K562 (cell line): ENCODE data around the gene CMAS. TPM values are rescaled to one million over a fixed set of nuclear protein-coding genes. Genes with fewer than 3 reads are reported as not detected.

ENCODE experiments used
- CHCHD3 ChIP-seq: fragments of 250-450 bp; sonication (Bioruptor Pico); IDR thresholded peaks from 2 replicates; pipeline ENCODE4 v2.1.2; 2022; ENCODE audit warnings: mild to moderate bottlenecking
- CREB1 ChIP-seq, 2 experiments: sonication (generic) in 1 of 2; formaldehyde crosslinking in 1 of 2; IDR thresholded peaks; 2 replicates each; pipeline versions ENCODE4 v1.6.1 to v1.8.0; 2012 to 2022; ENCODE audit warnings: inconsistent platforms in 1 of 2, mild to moderate bottlenecking in 1 of 2, missing genetic modification reagents in 1 of 2, moderate library complexity in 1 of 2
- DLX4 ChIP-seq: fragments of 250-450 bp; sonication (Bioruptor Pico); IDR thresholded peaks from 2 replicates; pipeline ENCODE4 v1.6.1; 2021; ENCODE audit warnings: mild to moderate bottlenecking
- EP300 ChIP-seq: IDR thresholded peaks from 2 replicates; pipeline ENCODE4 v1.6.1; 2012; ENCODE audit warnings: low read length, improper control_type of control experiment
- GATA2 ChIP-seq: sonication (generic); formaldehyde crosslinking; IDR thresholded peaks from 2 replicates; pipeline ENCODE4 v1.4.0; 2020; ENCODE audit warnings: mild to moderate bottlenecking, missing genetic modification reagents
- IRF9 ChIP-seq: fragments of 450-650 bp; IDR thresholded peaks from 2 replicates; pipeline ENCODE4 v1.6.1; 2016; ENCODE audit warnings: missing biosample characterization, missing genetic modification characterization
- MNT ChIP-seq, 2 experiments: fragments of 450-650 bp; conservative IDR thresholded peaks; 2 replicates each; pipeline ENCODE4 v1.6.1; 2017; ENCODE audit warnings: mild to moderate bottlenecking in 2 of 2, moderate library complexity in 2 of 2
- MTA3 ChIP-seq: fragments of 450-650 bp; formaldehyde crosslinking; IDR thresholded peaks from 2 replicates; pipeline ENCODE4 v1.6.1; 2017; ENCODE audit warnings: mild to moderate bottlenecking, borderline replicate concordance
- MTF1 ChIP-seq: fragments of 250-450 bp; sonication (Bioruptor Pico); IDR thresholded peaks from 2 replicates; pipeline ENCODE4 v1.9.0; 2021; ENCODE audit warnings: moderate library complexity, mild to moderate bottlenecking, inconsistent platforms, borderline replicate concordance
- NR2C2 ChIP-seq, 2 experiments: fragments of 200-800 bp in 1 of 2; sonication (Bioruptor generic) in 1 of 2; sonication (generic) in 1 of 2; formaldehyde crosslinking in 1 of 2; IDR thresholded peaks; 2 replicates each; pipeline versions ENCODE4 v1.6.1 to v1.8.0; 2016 to 2022; ENCODE audit warnings: mild to moderate bottlenecking in 1 of 2, missing compliant biosample characterization in 1 of 2, missing genetic modification characterization in 1 of 2, missing genetic modification reagents in 1 of 2
- POLR2AphosphoS5 ChIP-seq: IDR thresholded peaks from 2 replicates; pipeline ENCODE4 v1.6.1; 2011; ENCODE audit warnings: mild to moderate bottlenecking, low read depth, low read length, moderate library complexity; ENCODE audit not compliant: control insufficient read depth, insufficient read depth
- PYGO2 ChIP-seq: fragments of 450-650 bp; IDR thresholded peaks from 2 replicates; pipeline ENCODE4 v1.6.1; 2016; ENCODE audit warnings: mild to moderate bottlenecking, missing genetic modification characterization, moderate library complexity, missing compliant biosample characterization
- RAD51 ChIP-seq: fragments of 450-650 bp; IDR thresholded peaks from 2 replicates; pipeline ENCODE4 v1.7.1; 2016; ENCODE audit warnings: low read depth, mild to moderate bottlenecking, borderline replicate concordance
- RHOXF2B ChIP-seq: fragments of 250-450 bp; sonication (Bioruptor Pico); conservative IDR thresholded peaks from 2 replicates; pipeline ENCODE4 v1.5.1; 2021
- SNAPC5 ChIP-seq: fragments of 250-450 bp; sonication (Bioruptor Pico); IDR thresholded peaks from 2 replicates; pipeline ENCODE4 v1.8.0; 2021; ENCODE audit warnings: moderate library complexity, mild to moderate bottlenecking, inconsistent platforms
- TCF3 ChIP-seq: sonication (generic); formaldehyde crosslinking; IDR thresholded peaks from 2 replicates; pipeline ENCODE4 v1.4.0; 2020; ENCODE audit warnings: mild to moderate bottlenecking, missing genetic modification reagents
- THAP12 ChIP-seq: fragments of 250-450 bp; sonication (Bioruptor Pico); IDR thresholded peaks from 2 replicates; pipeline ENCODE4 v1.9.0; 2021; ENCODE audit warnings: mild to moderate bottlenecking, inconsistent platforms
- THAP7 ChIP-seq: fragments of 250-450 bp; sonication (Bioruptor Pico); IDR thresholded peaks from 2 replicates; pipeline ENCODE4 v1.5.0; 2021
- ZNF512 ChIP-seq: IDR thresholded peaks from 2 replicates; pipeline ENCODE4 v1.6.1; 2016; ENCODE audit warnings: missing genetic modification characterization, missing compliant biosample characterization
- polyA plus RNA-seq, 8 experiments: library from polyadenylated mRNA; depleted of rRNA in 4 of 8; stranded (reverse) in 5 of 8; unstranded in 3 of 8; fragments of >200 nt; fragmentation: Nextera tagmentation in 2 of 8; fragmentation: Illumina TruSeq in 1 of 8; extraction: Ambion mirVana in 2 of 8; extraction: Trizol in 1 of 8; gene quantifications; 2 replicates each; pipeline versions ENCODE4 v1.2.1 to v1.2.3, GENCODE V29; 2011 to 2014; ENCODE audit warnings: inconsistent platforms in 1 of 8, missing spikeins in 1 of 8
- total RNA-seq, 7 experiments: library from RNA; depleted of rRNA in 6 of 7; stranded (reverse); fragments of >200 nt in 6 of 7; fragmentation: Illumina TruSeq in 2 of 7; extraction: Trizol in 2 of 7; gene quantifications; 2 replicates each; pipeline versions ENCODE4 v1.2.1 to v1.2.3, GENCODE V29; 2011 to 2021; ENCODE audit warnings: low replicate concordance in 1 of 7

CMAS gene
- total and polyA plus RNA-seq, 9 of the 15 experiments (the other 6 are each of a cell fraction or from before 2014, with no cell fraction given): 29.7 to 108 (median 65.3) TPM

GRCh38 chr12:22048351-22049041, 2.5 kb downstream of the CMAS start (continued):
- TF ChIP-seq CHCHD3 (CRISPR knock-in tag): no peak
- TF ChIP-seq EP300: peak; percentile 80; the same call in 1 of the 2 replicates
- no peak for TF ChIP-seq ZNF512 (tag)
- no peak for TF ChIP-seq MTF1 (CRISPR knock-in tag)
- no peak for TF ChIP-seq IRF9
- no peak for TF ChIP-seq RAD51
- TF ChIP-seq PYGO2: no peak
- TF ChIP-seq THAP12 (CRISPR knock-in tag): no peak
- TF ChIP-seq THAP7 (CRISPR knock-in tag): no peak
- peak; percentile 66; the same call in 1 of the 2 replicates for TF ChIP-seq POLR2AphosphoS5
- peak; percentile 90 for TF ChIP-seq TCF3
- no peak for TF ChIP-seq RHOXF2B
- TF ChIP-seq MNT (conservative IDR thresholded peaks at IDR 0.05): no peak
- 0 out of 2 replicates have a peak, but pooled peaks have one; percentile 12 for TF ChIP-seq CREB1 (IDR thresholded peaks at IDR 0.05)
- TF ChIP-seq CREB1 (CRISPR knock-in tag; IDR thresholded peaks at IDR 0.05): no peak
- TF ChIP-seq NR2C2 (CRISPR knock-in tag; IDR thresholded peaks at IDR 0.05): no peak
- TF ChIP-seq NR2C2 (tag; IDR thresholded peaks at IDR 0.05): peak; percentile 61
- TF ChIP-seq DLX4: no peak
- no peak for TF ChIP-seq SNAPC5 (CRISPR knock-in tag)
- 0 out of 2 replicates have a peak, but pooled peaks have one; percentile 10 for TF ChIP-seq GATA2 (CRISPR knock-in tag)
- no peak for TF ChIP-seq MTA3
